HG03354 (cell line): Measurements from ENCODE around the gene TRIM10.
"Not testable (repeated sequence)": the region's sequence is repeated elsewhere in the genome, so short reads cannot be mapped to it uniquely, and the experiment has no call there.

ENCODE experiments used
- ATAC-seq: cut with Tn5 transposase; IDR thresholded peaks from one replicate; pipeline ENCODE4 v1.9.1; 2021; ENCODE audit warnings: mild to moderate bottlenecking; ENCODE audit not compliant: unreplicated experiment, poor library complexity, severe bottlenecking

Gene TRIM10

GRCh38 chr6:30155520-30156261 is 5.3 kb downstream of the TRIM10 start:
- no peak for ATAC-seq

DNA sequence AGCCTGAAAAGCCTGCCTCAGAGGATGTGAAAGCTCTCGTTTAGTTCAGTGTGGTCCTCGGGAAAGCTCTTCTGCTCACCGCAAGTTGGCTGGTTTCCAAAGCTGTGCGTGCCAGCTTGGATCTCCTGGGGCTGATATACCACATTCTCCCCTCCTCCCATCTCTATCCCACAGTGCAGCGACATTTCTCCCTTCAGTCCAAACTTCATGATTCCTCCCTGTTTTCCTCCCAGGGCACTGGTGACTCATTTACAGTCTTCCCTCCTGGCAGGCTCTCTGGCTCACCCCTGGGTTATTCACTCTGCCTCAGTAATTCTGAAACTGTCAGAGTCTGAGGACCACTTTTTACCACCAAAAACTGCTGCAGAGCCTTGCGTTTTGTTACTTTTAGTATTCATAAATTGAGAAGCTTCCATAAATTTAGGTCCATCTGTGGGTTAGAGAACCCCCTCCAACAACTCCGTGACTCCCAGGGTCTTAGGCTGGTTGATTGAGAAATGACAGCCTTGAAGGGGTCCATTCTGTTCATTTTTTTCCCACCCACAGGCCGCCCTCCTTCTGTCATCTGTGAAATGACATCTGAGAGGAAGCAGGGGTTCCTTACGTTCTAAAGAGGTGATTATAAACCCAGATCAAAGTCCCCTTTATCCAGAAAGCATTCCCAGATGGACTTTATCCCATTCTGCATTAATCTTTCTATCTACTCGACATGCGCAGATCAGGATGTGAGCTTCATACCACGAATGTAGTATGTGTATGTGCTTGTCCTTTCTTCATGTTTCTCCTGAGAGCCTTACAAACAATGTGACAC is 6.1 kb downstream of the TRIM10 start:
- ATAC-seq: no peak

DNA sequence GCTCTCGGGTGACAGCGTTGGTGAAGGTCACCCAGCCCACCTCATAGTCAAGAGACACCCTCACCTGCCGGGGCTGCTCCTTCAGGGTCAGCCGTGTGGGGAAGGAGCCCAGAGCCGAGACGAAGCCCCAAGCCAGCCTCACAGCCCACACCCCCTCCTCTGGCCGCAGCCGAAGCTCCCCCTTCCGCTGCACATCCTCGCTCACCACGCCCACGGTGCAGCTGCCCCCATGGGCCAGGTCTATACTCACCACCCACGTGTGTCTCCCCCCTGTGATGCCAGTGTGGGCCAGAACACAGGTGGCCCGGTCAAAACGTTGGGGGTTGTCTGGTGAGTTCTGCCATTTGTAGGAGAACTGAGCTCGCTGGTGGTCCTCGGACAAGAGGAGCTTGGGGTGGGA is 7.0 kb downstream of the TRIM10 start:
- no peak for ATAC-seq

- no peak for ATAC-seq
These were observed 8.0 kb downstream of the TRIM10 start for GRCh38 chr6:30152910-30153610.

DNA sequence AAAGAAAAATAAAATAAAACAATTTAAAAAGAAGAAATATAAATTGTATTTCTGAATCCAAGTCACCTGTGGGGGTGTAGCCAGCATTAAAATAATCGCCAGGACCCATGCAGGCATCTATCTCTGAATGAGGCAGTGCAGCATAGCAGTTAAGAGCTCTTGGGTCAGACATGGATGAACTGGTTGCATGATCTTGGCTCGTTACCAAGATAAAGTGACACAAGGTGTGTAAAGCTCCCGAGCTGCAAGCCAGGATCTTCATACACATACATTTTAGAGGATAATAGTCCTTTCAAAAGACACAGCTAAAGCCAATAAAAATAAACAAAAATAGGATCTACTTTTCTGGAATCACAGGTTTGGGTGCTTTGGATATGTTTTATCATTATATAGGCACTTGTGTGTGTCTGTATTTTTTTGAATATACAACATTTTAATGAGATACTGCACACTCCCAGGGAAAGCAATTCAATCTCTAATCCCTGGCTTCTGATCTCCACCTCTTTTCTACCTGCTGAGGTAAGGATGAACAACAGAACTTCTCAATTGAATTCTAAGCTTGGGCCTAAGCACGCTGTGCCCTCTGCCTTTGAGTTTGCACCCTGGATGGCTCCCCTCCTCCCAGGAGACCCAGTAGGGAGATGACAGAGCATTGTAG is 8.9 kb downstream of the TRIM10 start:
- no peak for ATAC-seq

DNA sequence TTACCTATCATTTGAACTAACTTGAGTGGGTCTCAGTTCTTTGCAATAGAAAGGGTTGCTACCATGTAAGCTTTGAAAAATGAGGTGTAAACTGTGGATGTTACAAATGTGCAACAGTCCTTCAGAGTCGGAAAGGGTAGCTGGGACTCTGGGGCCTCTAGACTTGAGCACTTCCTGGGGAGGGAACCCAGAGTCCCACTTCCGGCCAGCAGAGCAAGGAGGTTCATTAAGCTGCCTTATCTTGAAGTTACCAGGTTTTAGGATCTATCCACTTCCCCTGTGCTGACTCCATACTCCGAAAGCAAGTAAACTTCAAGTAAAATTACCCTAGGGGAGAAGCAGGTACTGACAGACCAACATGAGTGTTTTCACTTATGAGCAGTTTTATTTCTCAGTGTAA is 9.4 kb downstream of the TRIM10 start:
- no peak for ATAC-seq

DNA sequence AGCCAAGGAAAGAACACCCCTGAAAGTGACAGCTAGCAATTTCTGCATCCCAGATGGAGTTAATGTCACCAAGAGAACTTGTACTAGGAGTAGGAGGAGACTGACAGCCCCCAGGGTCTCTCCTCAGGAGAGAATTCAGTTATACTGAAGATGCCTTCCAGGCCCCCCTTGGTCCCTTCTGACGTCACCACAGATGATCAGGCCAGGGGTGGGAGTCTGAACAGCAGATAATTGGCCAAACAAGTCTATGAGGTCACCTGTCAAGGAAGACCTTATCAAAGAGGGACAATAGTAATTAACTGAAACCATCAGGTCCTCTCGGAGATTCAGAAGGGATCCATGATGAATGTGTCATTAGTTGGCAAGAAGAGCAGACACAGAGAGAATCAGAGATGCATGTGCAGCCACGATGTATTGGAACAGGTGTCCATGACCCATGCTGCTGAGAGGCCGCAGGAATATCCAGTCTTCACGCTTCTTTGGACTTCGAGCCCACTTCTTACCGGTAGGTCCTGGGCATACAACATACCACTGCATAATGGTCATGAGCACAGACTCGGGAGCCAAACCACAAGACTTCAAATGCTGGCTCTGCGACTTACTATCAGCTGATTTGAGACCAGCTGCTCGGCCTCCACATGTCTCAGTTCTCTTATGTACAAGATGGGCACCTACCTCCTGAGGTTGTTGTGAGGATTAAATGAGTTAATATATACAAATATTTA is 10.2 kb downstream of the TRIM10 start:
- ATAC-seq: no peak

- ATAC-seq: no peak
These were observed 11.0 kb downstream of the TRIM10 start for GRCh38 chr6:30149858-30150550.

GRCh38 chr6:30149234-30149633 is 11.8 kb downstream of the TRIM10 start:
- no peak for ATAC-seq

GRCh38 chr6:30147096-30147495 is 13.9 kb downstream of the TRIM10 start:
- ATAC-seq: no peak

DNA sequence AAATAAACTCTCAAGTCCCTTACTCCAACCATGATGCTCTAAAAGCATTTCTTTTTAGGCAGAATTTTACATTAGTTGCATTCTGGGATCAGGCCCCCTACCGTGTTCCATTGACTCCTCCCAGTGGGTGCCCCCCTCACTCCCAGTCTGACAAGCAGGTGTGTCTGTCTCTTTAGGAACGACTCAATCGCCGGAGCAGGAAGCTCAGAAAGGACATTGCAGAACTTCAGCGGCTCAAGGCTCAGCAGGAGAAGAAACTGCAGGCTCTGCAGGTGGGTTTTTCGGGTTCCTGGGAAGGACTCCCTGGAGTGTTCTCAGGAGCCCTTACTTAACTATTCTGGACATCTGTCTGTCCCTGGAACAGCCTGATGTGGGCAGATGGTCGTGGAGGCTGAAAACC is 15.2 kb downstream of the TRIM10 start:
- no peak for ATAC-seq

- no peak for ATAC-seq
These were observed 16.2 kb downstream of the TRIM10 start for GRCh38 chr6:30144811-30145210.

- ATAC-seq: no peak
These were observed 17.2 kb downstream of the TRIM10 start for GRCh38 chr6:30143780-30144179.

DNA sequence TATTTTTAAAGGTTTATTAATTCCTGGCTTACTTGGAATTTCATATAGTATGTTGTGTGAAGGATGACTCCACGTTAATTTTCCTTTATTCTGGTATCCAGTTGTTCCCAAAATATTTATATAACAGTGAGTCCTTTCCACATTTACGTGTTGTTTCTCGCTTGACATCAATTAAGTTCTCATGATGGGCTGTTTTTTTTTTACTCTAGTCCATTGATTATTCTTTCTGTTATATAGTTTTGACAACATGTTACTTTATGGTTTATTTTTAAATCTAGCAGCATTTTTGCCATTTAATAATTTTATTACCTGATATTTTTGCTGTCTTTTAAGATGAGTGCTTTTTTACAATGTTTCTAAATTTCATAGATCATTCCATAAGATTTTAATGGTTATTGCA is 18.3 kb downstream of the TRIM10 start:
- ATAC-seq: no peak

- ATAC-seq: not testable (repeated sequence)
These were observed 20.8 kb downstream of the TRIM10 start for GRCh38 chr6:30140240-30140639.

- ATAC-seq: no peak
These were observed 24.3 kb downstream of the TRIM10 start for GRCh38 chr6:30136570-30137286.

GRCh38 chr6:30135757-30136156 is 25.3 kb downstream of the TRIM10 start, which contains the start of gene TRIM40:
TRIM40 (plus strand) TSS chr6:30136140; CDS start chr6:30137037, 897 bp downstream.
- ATAC-seq: no peak

DNA sequence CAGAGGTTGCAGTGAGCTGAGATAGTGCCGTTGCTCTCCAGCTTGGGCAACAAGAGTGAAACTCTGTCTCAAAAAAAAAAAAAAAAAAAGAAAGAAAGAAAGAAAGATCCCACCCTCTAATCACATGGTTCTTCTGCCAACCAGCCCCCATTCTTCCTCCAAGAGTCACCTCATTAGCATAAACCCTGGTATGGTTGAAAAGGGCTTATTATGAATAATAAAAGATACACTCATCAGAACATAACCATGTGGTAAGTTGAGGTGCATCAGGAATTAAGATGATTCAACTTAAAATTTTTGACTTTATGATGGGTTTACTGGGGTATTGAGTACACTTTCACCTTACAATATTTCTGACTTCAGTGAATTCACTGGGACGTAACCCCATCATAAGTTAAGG is 25.9 kb downstream of the TRIM10 start:
- no peak for ATAC-seq
